Natural killer cell (primary cell): ENCODE measurements around the gene RPL37A. TPM values are rescaled to one million over a fixed set of nuclear protein-coding genes. Genes with fewer than 3 reads are reported as not detected.

Experiments used
- ATAC-seq, 3 donors: fragments of 150-1000 bp in 2 of 3; fragments of 200-7000 bp in 1 of 3; cut with Tn5 transposase; 1 replicate in 1 of 3; 2 replicates in 2 of 3; pipeline ENCODE4 v1.10.0; 2021; ENCODE audit warnings: mild to moderate bottlenecking in 2 of 3, moderate library complexity in 2 of 3
- DNase-seq, 2 donors: peaks; one replicate each; pipeline versions ENCODE4 v3.0.0 to v3.0.0-alpha.2; 2013 to 2021; ENCODE audit warnings: mixed read lengths in 1 of 2
- H3K27ac ChIP-seq: one replicate; pipeline ENCODE4 v1.5.1; 2013; ENCODE audit warnings: mild to moderate bottlenecking, low read length
- H3K27me3 ChIP-seq: one replicate; pipeline ENCODE4 v1.6.1; 2013; ENCODE audit warnings: low read length; ENCODE audit not compliant: control insufficient read depth, insufficient read depth
- H3K36me3 ChIP-seq: one replicate; pipeline ENCODE4 v1.6.1; 2013; ENCODE audit warnings: low read length; ENCODE audit not compliant: control insufficient read depth, insufficient read depth
- H3K4me1 ChIP-seq: one replicate; pipeline ENCODE4 v1.6.1; 2013; ENCODE audit warnings: low read length; ENCODE audit not compliant: control insufficient read depth, insufficient read depth
- H3K4me3 ChIP-seq: one replicate; pipeline ENCODE4 v1.5.1; 2013; ENCODE audit warnings: low read length
- H3K9me3 ChIP-seq: one replicate; pipeline ENCODE4 v1.6.1; 2013; ENCODE audit warnings: low read length; ENCODE audit not compliant: control insufficient read depth, insufficient read depth
- H3K27ac Mint-ChIP-seq, 2 donors: one replicate each; pipeline ENCODE4 v1.8.0; 2022; ENCODE audit warnings: mild to moderate bottlenecking in 2 of 2, mixed read lengths in 2 of 2, moderate library complexity in 1 of 2
- H3K27me3 Mint-ChIP-seq, 2 donors: one replicate each; pipeline ENCODE4 v1.8.0; 2022; ENCODE audit warnings: low read depth in 2 of 2, mixed read lengths in 2 of 2
- H3K36me3 Mint-ChIP-seq: one replicate; pipeline ENCODE4 v1.8.0; 2022; ENCODE audit warnings: mixed read lengths
- H3K4me1 Mint-ChIP-seq, 2 donors: one replicate each; pipeline ENCODE4 v1.8.0; 2022; ENCODE audit warnings: mixed read lengths in 2 of 2
- H3K4me3 Mint-ChIP-seq: one replicate; pipeline ENCODE4 v1.8.0; 2022; ENCODE audit warnings: mild to moderate bottlenecking, moderate library complexity, mixed read lengths
- H3K9me3 Mint-ChIP-seq, 2 donors: one replicate each; pipeline ENCODE4 v1.8.0; 2022; ENCODE audit warnings: mixed read lengths in 2 of 2
- WGBS: methylation state at CpG from one replicate; pipeline ENCODE4 v1.1.7; 2013; ENCODE audit warnings: missing lambda C conversion rate; ENCODE audit not compliant: insufficient coverage; 5-methylcytosine and 5-hydroxymethylcytosine counted together
- intact Hi-C: fragments of 100-400 bp; cut with micrococcal nuclease; formaldehyde crosslinking; loops from one replicate; pipeline ENCODE4 v1.14.2; 2022
- total RNA-seq, 4 donors: library from RNA; stranded (reverse); fragments of 120-200 nt in 1 of 4; gene quantifications; one replicate each; pipeline versions ENCODE4 v1.2.3 to v1.2.4, GENCODE V29; 2013 to 2022
- TF ChIP-seq, protein P1 (sequence below): fragments of 200-600 bp; IDR thresholded peaks from one replicate; pipeline ENCODE4 v1.8.0; 2022; ENCODE audit warnings: antibody characterized with exemption

The RPL37A gene
- total RNA-seq, 3 donors from 2014 or later (not counting 1 experiment from before 2014, with no cell fraction given), result 1,429 to 1,793 (median 1,744) TPM

DNA sequence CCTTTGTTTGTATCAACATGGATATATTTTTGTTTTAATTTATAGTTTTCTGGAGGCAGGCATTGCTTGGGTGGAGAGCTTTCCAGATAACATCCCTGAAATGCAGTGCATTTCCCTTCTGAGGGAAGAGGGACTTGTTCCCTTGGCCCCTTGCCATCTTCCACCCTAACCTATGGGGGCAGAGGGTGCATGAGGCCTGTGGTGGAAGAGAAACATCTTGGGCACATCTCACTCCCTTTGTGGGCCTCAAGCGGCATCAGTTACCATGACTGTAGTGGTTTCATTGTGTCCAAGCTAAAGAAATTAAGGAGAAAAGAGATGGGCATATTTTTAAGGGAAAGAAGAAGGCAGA lies 5.3 kb upstream of the RPL37A start:
- TF ChIP-seq, protein P1, sequence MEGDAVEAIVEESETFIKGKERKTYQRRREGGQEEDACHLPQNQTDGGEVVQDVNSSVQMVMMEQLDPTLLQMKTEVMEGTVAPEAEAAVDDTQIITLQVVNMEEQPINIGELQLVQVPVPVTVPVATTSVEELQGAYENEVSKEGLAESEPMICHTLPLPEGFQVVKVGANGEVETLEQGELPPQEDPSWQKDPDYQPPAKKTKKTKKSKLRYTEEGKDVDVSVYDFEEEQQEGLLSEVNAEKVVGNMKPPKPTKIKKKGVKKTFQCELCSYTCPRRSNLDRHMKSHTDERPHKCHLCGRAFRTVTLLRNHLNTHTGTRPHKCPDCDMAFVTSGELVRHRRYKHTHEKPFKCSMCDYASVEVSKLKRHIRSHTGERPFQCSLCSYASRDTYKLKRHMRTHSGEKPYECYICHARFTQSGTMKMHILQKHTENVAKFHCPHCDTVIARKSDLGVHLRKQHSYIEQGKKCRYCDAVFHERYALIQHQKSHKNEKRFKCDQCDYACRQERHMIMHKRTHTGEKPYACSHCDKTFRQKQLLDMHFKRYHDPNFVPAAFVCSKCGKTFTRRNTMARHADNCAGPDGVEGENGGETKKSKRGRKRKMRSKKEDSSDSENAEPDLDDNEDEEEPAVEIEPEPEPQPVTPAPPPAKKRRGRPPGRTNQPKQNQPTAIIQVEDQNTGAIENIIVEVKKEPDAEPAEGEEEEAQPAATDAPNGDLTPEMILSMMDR, result no peak
- Mint-ChIP-seq H3K9me3 (no peaks in the 10 kb centered on the region), H3K27ac (no peak overlapping the region), H3K27me3 (no peaks in the 10 kb centered on the region), H3K36me3 (no peaks in the 10 kb centered on the region), H3K4me1 (peaks cover 10% of the 10 kb centered on the region in 2 donors), H3K4me3 (no peak overlapping the region)
- Histone ChIP-seq H3K9me3 (no peaks in the 10 kb centered on the region), H3K27ac (no peak overlapping the region), H3K27me3 (no peaks in the 10 kb centered on the region), H3K4me1 (peaks cover 8% of the 10 kb centered on the region), H3K4me3 (no peak overlapping the region), H3K36me3 (no peaks in the 10 kb centered on the region)
- intact Hi-C loops, result no loop called here
- ATAC-seq (no peak), DNase-seq (no peak)
- whole genome bisulfite sequencing, result 100% methylated on average over 1 of the region's 1 CpG

GRCh38 chr2:216495656-216496055 lies 3.0 kb upstream of the RPL37A start:
- intact Hi-C loops, result loop anchor here (5.0 kb wide), 1 partner anchor 1683 kb away; no protein-coding TSS in a partner anchor
- Mint-ChIP-seq H3K4me3 (no peak overlapping the region), H3K4me1 (peaks cover 33% of the 10 kb centered on the region in 2 donors), H3K9me3 (no peaks in the 10 kb centered on the region), H3K27me3 (no peaks in the 10 kb centered on the region), H3K36me3 (peaks cover 10% of the 10 kb centered on the region), H3K27ac (no peak overlapping the region)
- Histone ChIP-seq H3K27me3 (no peaks in the 10 kb centered on the region), H3K4me3 (no peak overlapping the region), H3K9me3 (no peaks in the 10 kb centered on the region), H3K4me1 (peaks cover 19% of the 10 kb centered on the region), H3K27ac (no peak overlapping the region), H3K36me3 (peaks cover 12% of the 10 kb centered on the region)
- 63% methylated on average over 2 of the region's 2 CpGs for WGBS
- no peak for DNase-seq
- TF ChIP-seq, protein P1, result no peak
- no peak for ATAC-seq

DNA sequence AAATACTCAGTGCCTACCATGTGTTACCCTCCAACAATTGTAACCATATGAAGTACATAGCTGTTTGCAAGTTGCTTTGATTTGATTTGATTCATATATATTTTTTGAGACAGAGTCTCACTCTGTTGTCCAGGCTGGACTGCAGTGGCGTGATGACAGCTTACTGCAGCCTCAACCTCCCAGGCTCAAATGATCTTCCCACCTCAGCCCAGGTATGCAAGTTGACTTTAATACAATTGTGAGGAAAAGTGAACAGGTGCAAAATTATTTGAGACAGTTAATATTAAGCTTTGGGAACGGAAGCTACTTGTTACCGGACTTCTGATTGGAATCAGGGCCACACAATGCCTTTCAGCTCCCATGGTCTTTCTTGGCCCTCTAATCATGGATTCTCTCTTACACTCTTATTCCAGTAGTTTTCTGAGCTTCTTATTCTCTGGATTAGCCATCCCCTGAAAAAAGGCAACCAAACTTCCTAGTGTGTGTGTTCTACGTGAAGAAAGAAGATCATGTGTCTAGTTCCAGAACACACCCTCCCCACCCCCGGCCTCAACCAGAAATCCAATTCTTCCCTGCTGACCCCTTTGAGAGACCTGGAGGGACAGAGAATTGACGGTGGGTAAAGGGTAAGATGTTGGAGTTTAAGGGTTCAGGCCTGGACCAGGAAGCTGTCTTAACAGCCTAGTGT lies 1.1 kb upstream of the RPL37A start:
- Histone ChIP-seq H3K27me3 (no peaks in the 10 kb centered on the region), H3K9me3 (no peaks in the 10 kb centered on the region), H3K4me3 (no peak overlapping the region), H3K4me1 (peaks cover 19% of the 10 kb centered on the region), H3K36me3 (peaks cover 26% of the 10 kb centered on the region), H3K27ac (no peak overlapping the region)
- DNase-seq (no peak), ATAC-seq (no peak)
- Mint-ChIP-seq H3K27me3 (no peaks in the 10 kb centered on the region), H3K4me3 (peak overlapping the region; percentile 96), H3K27ac (peak overlapping the region; percentile 92 to 98), H3K36me3 (peaks cover 21% of the 10 kb centered on the region), H3K4me1 (peaks cover 36 to 44% of the 10 kb centered on the region in 2 donors), H3K9me3 (no peaks in the 10 kb centered on the region)
- TF ChIP-seq, protein P1, result no peak
- intact Hi-C loops, result loop anchor here (2.0 to 5.0 kb wide), 2 partner anchors 85 to 1685 kb away; partner anchors contain the start of gene SMARCAL1
- 100% methylated on average over 3 of the region's 6 CpGs for WGBS

GRCh38 chr2:216498070-216498378 lies 620 bp upstream of the RPL37A start:
- Mint-ChIP-seq H3K9me3 (no peaks in the 10 kb centered on the region), H3K36me3 (peaks cover 26% of the 10 kb centered on the region), H3K27ac (peak overlapping the region; percentile 92 to 98), H3K4me1 (peaks cover 40 to 49% of the 10 kb centered on the region in 2 donors), H3K4me3 (peak overlapping the region; percentile 96), H3K27me3 (no peaks in the 10 kb centered on the region)
- 38% methylated on average over 6 of the region's 6 CpGs for WGBS
- TF ChIP-seq, protein P1, result no peak
- Histone ChIP-seq H3K9me3 (no peaks in the 10 kb centered on the region), H3K4me3 (peak overlapping the region; percentile 89), H3K27me3 (no peaks in the 10 kb centered on the region), H3K4me1 (peaks cover 19% of the 10 kb centered on the region), H3K36me3 (peaks cover 31% of the 10 kb centered on the region), H3K27ac (peak overlapping the region; percentile 78)
- ATAC-seq (no peak), DNase-seq (peak in 1 of 2 donors; percentile 15)
- intact Hi-C loops, result loop anchor here (2.0 to 5.0 kb wide), 2 partner anchors 85 to 1686 kb away; partner anchors contain the start of gene SMARCAL1
